NB4 (cell line): ENCODE data around the gene DGLUCY.

Experiments used
- POLR2A ChIP-seq: IDR thresholded peaks from 2 replicates; pipeline ENCODE4 v1.6.1; 2011; ENCODE audit warnings: mild to moderate bottlenecking; ENCODE audit not compliant: insufficient read length; ENCODE audit errors: extremely low read depth
- TF ChIP-seq, protein P1 (sequence below): IDR thresholded peaks from 2 replicates; pipeline ENCODE4 v1.6.1; 2011; ENCODE audit warnings: low read depth, low read length
- TF ChIP-seq, protein P2 (sequence below): IDR thresholded peaks from one replicate; pipeline ENCODE4 v1.5.1; 2012; ENCODE audit warnings: low read depth, low read length

DNA sequence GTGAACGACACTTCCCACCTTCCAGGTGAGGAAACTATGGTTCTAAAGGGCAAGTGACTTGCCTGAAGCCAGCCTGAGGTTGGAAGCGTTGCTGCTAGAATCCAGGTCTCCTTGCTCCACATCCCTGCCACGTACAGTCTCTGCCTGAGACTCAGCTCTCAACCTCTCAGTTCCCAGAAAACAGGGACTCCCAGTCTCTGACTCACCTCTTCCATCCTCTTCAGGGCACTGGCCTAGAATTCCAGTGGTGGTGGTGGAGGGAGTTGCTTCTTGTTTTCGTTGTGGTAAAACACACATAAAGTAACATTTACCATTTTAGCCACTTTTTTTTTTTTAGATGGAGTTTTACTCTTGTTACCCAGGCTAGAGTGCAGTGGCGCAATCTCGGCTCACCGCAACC lies 123.3 kb downstream of the DGLUCY start:
- TF ChIP-seq, protein P1, sequence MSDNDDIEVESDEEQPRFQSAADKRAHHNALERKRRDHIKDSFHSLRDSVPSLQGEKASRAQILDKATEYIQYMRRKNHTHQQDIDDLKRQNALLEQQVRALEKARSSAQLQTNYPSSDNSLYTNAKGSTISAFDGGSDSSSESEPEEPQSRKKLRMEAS, result no peak
- TF ChIP-seq, protein P2, sequence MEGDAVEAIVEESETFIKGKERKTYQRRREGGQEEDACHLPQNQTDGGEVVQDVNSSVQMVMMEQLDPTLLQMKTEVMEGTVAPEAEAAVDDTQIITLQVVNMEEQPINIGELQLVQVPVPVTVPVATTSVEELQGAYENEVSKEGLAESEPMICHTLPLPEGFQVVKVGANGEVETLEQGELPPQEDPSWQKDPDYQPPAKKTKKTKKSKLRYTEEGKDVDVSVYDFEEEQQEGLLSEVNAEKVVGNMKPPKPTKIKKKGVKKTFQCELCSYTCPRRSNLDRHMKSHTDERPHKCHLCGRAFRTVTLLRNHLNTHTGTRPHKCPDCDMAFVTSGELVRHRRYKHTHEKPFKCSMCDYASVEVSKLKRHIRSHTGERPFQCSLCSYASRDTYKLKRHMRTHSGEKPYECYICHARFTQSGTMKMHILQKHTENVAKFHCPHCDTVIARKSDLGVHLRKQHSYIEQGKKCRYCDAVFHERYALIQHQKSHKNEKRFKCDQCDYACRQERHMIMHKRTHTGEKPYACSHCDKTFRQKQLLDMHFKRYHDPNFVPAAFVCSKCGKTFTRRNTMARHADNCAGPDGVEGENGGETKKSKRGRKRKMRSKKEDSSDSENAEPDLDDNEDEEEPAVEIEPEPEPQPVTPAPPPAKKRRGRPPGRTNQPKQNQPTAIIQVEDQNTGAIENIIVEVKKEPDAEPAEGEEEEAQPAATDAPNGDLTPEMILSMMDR, result no peak
- no peak for TF ChIP-seq POLR2A
